ENCODE results near the gene MYL12A. TPM values are rescaled to one million over a fixed set of nuclear protein-coding genes. Genes with fewer than 3 reads are reported as not detected.

Gene MYL12A
- total and polyA plus RNA-seq, 2 of the 13 experiments (the other 11 are each of a cell fraction or from before 2014, with no cell fraction given) = 261 to 277 TPM

DNA sequence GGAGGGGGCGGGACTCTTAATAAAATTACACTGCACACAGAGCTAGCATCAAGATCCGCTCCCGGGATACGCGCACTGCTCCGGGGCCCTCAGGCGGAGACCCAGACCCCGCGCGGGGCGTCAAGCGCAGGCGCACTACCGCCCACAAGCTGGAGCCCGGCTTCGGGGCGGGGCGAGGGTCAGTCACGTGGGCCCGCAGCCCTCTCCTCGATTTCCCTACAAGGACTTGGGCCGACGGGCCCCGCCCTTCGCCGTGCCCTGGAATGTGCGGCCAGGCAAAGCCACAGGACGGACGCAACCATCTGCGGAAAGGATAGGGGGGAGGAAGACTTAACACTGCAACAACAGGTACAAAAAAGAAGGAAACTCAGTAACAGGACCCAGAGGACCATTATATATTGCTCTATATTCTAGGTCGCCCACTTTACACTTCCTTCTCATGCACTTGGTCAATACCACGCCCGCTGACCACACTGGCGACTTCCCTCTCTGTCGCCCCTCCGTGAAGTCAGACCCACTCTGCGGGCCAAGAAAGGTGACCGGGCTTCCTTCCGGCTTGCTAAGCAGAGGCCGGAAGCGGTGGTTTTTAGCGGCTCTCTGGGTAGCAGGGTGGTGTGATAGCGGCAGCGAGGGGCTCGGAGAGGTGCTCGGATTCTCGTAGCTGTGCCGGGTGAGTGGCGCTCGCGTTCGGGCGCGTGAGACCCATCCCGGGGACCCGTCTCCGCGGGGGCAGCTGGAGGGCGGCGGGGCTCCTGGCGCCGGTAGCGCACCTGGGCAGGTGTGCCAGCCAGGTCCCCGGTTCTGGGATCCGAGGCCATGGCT is at the start of gene MYL12A (continued):
- TF ChIP-seq, protein P1, sequence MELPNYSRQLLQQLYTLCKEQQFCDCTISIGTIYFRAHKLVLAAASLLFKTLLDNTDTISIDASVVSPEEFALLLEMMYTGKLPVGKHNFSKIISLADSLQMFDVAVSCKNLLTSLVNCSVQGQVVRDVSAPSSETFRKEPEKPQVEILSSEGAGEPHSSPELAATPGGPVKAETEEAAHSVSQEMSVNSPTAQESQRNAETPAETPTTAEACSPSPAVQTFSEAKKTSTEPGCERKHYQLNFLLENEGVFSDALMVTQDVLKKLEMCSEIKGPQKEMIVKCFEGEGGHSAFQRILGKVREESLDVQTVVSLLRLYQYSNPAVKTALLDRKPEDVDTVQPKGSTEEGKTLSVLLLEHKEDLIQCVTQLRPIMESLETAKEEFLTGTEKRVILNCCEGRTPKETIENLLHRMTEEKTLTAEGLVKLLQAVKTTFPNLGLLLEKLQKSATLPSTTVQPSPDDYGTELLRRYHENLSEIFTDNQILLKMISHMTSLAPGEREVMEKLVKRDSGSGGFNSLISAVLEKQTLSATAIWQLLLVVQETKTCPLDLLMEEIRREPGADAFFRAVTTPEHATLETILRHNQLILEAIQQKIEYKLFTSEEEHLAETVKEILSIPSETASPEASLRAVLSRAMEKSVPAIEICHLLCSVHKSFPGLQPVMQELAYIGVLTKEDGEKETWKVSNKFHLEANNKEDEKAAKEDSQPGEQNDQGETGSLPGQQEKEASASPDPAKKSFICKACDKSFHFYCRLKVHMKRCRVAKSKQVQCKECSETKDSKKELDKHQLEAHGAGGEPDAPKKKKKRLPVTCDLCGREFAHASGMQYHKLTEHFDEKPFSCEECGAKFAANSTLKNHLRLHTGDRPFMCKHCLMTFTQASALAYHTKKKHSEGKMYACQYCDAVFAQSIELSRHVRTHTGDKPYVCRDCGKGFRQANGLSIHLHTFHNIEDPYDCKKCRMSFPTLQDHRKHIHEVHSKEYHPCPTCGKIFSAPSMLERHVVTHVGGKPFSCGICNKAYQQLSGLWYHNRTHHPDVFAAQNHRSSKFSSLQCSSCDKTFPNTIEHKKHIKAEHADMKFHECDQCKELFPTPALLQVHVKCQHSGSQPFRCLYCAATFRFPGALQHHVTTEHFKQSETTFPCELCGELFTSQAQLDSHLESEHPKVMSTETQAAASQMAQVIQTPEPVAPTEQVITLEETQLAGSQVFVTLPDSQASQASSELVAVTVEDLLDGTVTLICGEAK (IDR thresholded peaks at IDR 0.05) = no peak
- TF ChIP-seq, protein P1 (CRISPR knock-in tag; IDR thresholded peaks at IDR 0.05) = peak; percentile 37; the same call in 1 of the 2 replicates
- TF ChIP-seq MZF1 (CRISPR knock-in tag; IDR thresholded peaks at IDR 0.05; ENCODE audit: borderline replicate concordance) (no peak), ATF7-NPFF (CRISPR knock-in tag; IDR thresholded peaks at IDR 0.05; ENCODE audit: low read depth) (no peak), ZNF839 (CRISPR knock-in tag; IDR thresholded peaks at IDR 0.05; ENCODE audit: borderline replicate concordance) (no peak), CC2D1A (CRISPR knock-in tag; IDR thresholded peaks at IDR 0.05) (no peak), ATM (IDR thresholded peaks at IDR 0.05; ENCODE audit: borderline replicate concordance) (no peak), SMYD3 (CRISPR knock-in tag; IDR thresholded peaks at IDR 0.05) (peak; percentile 65; the same call in 1 of the 2 replicates), ZSCAN30 (CRISPR knock-in tag; IDR thresholded peaks at IDR 0.05) (no peak), JARID2 (CRISPR knock-in tag; IDR thresholded peaks at IDR 0.05; ENCODE audit: insufficient replicate concordance) (no peak), ZC3H4 (CRISPR knock-in tag; IDR thresholded peaks at IDR 0.05; ENCODE audit: borderline replicate concordance) (no peak)
- TF ChIP-seq, protein P2, sequence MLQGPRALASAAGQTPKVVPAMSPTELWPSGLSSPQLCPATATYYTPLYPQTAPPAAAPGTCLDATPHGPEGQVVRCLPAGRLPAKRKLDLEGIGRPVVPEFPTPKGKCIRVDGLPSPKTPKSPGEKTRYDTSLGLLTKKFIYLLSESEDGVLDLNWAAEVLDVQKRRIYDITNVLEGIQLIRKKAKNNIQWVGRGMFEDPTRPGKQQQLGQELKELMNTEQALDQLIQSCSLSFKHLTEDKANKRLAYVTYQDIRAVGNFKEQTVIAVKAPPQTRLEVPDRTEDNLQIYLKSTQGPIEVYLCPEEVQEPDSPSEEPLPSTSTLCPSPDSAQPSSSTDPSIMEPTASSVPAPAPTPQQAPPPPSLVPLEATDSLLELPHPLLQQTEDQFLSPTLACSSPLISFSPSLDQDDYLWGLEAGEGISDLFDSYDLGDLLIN (CRISPR knock-in tag; IDR thresholded peaks at IDR 0.05; ENCODE audit: borderline replicate concordance) = no peak
- TF ChIP-seq, protein P3, sequence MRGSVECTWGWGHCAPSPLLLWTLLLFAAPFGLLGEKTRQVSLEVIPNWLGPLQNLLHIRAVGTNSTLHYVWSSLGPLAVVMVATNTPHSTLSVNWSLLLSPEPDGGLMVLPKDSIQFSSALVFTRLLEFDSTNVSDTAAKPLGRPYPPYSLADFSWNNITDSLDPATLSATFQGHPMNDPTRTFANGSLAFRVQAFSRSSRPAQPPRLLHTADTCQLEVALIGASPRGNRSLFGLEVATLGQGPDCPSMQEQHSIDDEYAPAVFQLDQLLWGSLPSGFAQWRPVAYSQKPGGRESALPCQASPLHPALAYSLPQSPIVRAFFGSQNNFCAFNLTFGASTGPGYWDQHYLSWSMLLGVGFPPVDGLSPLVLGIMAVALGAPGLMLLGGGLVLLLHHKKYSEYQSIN (CRISPR knock-in tag; IDR thresholded peaks at IDR 0.05; ENCODE audit: borderline replicate concordance) = no peak
- TF ChIP-seq, protein P4, sequence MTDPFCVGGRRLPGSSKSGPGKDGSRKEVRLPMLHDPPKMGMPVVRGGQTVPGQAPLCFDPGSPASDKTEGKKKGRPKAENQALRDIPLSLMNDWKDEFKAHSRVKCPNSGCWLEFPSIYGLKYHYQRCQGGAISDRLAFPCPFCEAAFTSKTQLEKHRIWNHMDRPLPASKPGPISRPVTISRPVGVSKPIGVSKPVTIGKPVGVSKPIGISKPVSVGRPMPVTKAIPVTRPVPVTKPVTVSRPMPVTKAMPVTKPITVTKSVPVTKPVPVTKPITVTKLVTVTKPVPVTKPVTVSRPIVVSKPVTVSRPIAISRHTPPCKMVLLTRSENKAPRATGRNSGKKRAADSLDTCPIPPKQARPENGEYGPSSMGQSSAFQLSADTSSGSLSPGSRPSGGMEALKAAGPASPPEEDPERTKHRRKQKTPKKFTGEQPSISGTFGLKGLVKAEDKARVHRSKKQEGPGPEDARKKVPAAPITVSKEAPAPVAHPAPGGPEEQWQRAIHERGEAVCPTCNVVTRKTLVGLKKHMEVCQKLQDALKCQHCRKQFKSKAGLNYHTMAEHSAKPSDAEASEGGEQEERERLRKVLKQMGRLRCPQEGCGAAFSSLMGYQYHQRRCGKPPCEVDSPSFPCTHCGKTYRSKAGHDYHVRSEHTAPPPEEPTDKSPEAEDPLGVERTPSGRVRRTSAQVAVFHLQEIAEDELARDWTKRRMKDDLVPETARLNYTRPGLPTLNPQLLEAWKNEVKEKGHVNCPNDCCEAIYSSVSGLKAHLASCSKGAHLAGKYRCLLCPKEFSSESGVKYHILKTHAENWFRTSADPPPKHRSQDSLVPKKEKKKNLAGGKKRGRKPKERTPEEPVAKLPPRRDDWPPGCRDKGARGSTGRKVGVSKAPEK (CRISPR knock-in tag; IDR thresholded peaks at IDR 0.05; ENCODE audit: borderline replicate concordance) = no peak
